Right atrium auricular region (tissue), 2 donors: Measurements from ENCODE around the gene SRI. TPM values are rescaled to one million over a fixed set of nuclear protein-coding genes. Genes with fewer than 3 reads are reported as not detected.

Experiments
- DNase-seq: peaks from one replicate; pipeline ENCODE4 v3.0.0-alpha.2; 2019; ENCODE audit warnings: low spot score
- H3K27ac ChIP-seq, 2 donors: fragments of 200-600 bp; sonication (generic); 1 replicate in 1 of 2; 2 replicates in 1 of 2; pipeline ENCODE4 v1.5.1; 2016 to 2019
- H3K27me3 ChIP-seq, 2 donors: fragments of 200-600 bp; sonication (generic); one replicate each; pipeline versions ENCODE4 v1.5.1 to v1.6.0; 2017 to 2019
- H3K36me3 ChIP-seq: fragments of 200-600 bp; sonication (generic); one replicate; pipeline ENCODE4 v1.5.1; 2016
- H3K4me1 ChIP-seq, 2 donors: fragments of 200-600 bp; sonication (generic); one replicate each; pipeline versions ENCODE4 v1.5.1 to v1.6.0; 2017 to 2019
- H3K4me3 ChIP-seq, 2 donors: fragments of 200-600 bp; sonication (generic); 1 replicate in 1 of 2; 2 replicates in 1 of 2; pipeline ENCODE4 v1.5.1; 2017 to 2019; ENCODE audit warnings: mild to moderate bottlenecking in 1 of 2, moderate library complexity in 1 of 2
- H3K9me3 ChIP-seq, 2 donors: fragments of 200-600 bp; sonication (generic); one replicate each; pipeline ENCODE4 v1.5.1; 2019
- total RNA-seq, 2 donors: library from RNA; depleted of rRNA; stranded (reverse); fragments of >200 nt; gene quantifications; one replicate each; pipeline ENCODE4 v1.1.0, GENCODE V29; 2016
- TF ChIP-seq, protein P1 (sequence below), 2 donors: fragments of 200-600 bp; sonication (generic); IDR thresholded peaks; one replicate each; pipeline ENCODE4 v1.5.1; 2019; ENCODE audit warnings: antibody characterized with exemption in 2 of 2

Gene SRI
- total RNA-seq, 2 donors from 2014 or later = 42.5 to 63.4 TPM

DNA sequence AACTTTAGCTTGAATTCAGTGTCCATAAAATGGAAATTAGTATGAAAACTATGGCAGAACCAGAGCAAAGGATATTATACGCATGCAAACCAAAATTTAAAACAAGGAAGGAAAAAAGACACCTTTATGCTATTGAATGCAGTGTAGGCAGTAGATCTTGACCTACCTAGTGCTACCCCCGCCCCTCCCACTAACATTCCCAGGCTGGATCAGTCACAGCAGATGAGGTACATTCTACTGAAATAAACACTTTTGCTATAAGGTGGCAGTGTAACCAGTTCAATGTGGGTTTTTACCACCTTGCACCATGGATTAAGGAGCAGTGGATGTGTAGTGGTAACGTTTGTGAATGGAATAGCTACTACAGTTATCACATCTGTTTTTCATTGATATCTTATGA, 27.9 kb downstream of the SRI start:
- Histone ChIP-seq H3K36me3 (no peaks in the 10 kb centered on the region), H3K4me1 (no peaks in the 10 kb centered on the region), H3K4me3 (no peak overlapping the region), H3K27ac (no peak overlapping the region), H3K27me3 (no peaks in the 10 kb centered on the region), H3K9me3 (no peaks in the 10 kb centered on the region)
- TF ChIP-seq, protein P1, sequence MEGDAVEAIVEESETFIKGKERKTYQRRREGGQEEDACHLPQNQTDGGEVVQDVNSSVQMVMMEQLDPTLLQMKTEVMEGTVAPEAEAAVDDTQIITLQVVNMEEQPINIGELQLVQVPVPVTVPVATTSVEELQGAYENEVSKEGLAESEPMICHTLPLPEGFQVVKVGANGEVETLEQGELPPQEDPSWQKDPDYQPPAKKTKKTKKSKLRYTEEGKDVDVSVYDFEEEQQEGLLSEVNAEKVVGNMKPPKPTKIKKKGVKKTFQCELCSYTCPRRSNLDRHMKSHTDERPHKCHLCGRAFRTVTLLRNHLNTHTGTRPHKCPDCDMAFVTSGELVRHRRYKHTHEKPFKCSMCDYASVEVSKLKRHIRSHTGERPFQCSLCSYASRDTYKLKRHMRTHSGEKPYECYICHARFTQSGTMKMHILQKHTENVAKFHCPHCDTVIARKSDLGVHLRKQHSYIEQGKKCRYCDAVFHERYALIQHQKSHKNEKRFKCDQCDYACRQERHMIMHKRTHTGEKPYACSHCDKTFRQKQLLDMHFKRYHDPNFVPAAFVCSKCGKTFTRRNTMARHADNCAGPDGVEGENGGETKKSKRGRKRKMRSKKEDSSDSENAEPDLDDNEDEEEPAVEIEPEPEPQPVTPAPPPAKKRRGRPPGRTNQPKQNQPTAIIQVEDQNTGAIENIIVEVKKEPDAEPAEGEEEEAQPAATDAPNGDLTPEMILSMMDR (IDR thresholded peaks at IDR 0.05) = no peak
- no peak for DNase-seq

GRCh38 chr7:88185650-88186049, 34.2 kb downstream of the SRI start:
- H3K9me3 ChIP-seq = no peaks in the 10 kb centered on the region
- TF ChIP-seq, protein P1 (IDR thresholded peaks at IDR 0.05) = no peak
- H3K27me3 ChIP-seq = no peaks in the 10 kb centered on the region
- no peak for DNase-seq
- no peaks in the 10 kb centered on the region for H3K4me1 ChIP-seq
- no peaks in the 10 kb centered on the region for H3K36me3 ChIP-seq
- no peak overlapping the region for H3K4me3 ChIP-seq
- no peak overlapping the region for H3K27ac ChIP-seq

- H3K36me3 ChIP-seq = no peaks in the 10 kb centered on the region
- DNase-seq = no peak
- no peaks in the 10 kb centered on the region for H3K27me3 ChIP-seq
- H3K27ac ChIP-seq = no peak overlapping the region
- H3K9me3 ChIP-seq = no peaks in the 10 kb centered on the region
- H3K4me1 ChIP-seq = no peaks in the 10 kb centered on the region
- H3K4me3 ChIP-seq = no peak overlapping the region
- TF ChIP-seq, protein P1 (IDR thresholded peaks at IDR 0.05) = no peak
These were observed 35.0 kb downstream of the SRI start for GRCh38 chr7:88184848-88185304.

DNA sequence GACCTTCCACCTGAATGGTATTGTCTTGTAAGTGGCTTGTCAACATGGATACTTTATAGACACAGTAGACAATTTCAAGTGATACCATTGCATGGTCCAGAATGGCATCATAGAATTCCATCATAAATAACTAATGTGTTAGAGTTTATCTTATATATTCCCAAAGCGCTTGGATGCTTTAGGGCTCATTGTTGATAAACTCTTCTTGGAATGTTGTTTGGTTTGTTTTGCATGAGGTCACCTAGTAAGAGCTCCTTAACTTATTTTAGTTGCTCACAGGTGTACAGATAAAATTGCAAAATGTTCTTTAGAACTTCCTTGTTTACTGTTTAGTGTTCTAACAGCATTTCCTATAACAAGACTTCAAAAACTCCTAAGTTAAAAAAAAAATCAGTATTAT, 36.8 kb downstream of the SRI start:
- Histone ChIP-seq H3K27me3 (no peaks in the 10 kb centered on the region), H3K4me3 (no peak overlapping the region), H3K4me1 (no peaks in the 10 kb centered on the region), H3K27ac (no peak overlapping the region), H3K9me3 (no peaks in the 10 kb centered on the region), H3K36me3 (no peaks in the 10 kb centered on the region)
- TF ChIP-seq, protein P1 (IDR thresholded peaks at IDR 0.05) = no peak
- no peak for DNase-seq

DNA sequence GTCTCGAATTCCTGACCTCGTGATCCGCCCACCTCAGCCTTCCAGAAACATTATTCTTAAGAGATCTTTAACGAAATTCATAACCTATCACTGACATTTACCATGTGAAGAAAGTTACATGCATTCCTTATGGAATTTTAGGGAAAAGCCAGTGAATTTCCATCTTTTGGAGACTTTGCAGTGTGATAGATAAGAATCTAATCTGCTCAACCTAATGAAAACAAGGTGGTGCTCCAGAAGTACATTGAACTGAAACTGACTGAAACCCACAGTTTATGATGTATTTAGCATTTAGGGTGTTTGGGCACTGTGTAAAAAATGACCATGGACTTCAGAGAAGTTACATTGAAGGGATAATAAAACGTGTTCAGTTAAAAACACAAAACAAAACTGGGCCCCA, 43.6 kb downstream of the SRI start:
- no peaks in the 10 kb centered on the region for H3K4me1 ChIP-seq
- no peaks in the 10 kb centered on the region for H3K27me3 ChIP-seq
- H3K27ac ChIP-seq = no peak overlapping the region
- no peaks in the 10 kb centered on the region for H3K9me3 ChIP-seq
- no peak for DNase-seq
- no peaks in the 10 kb centered on the region for H3K36me3 ChIP-seq
- TF ChIP-seq, protein P1 (IDR thresholded peaks at IDR 0.05) = no peak
- H3K4me3 ChIP-seq = no peak overlapping the region

DNA sequence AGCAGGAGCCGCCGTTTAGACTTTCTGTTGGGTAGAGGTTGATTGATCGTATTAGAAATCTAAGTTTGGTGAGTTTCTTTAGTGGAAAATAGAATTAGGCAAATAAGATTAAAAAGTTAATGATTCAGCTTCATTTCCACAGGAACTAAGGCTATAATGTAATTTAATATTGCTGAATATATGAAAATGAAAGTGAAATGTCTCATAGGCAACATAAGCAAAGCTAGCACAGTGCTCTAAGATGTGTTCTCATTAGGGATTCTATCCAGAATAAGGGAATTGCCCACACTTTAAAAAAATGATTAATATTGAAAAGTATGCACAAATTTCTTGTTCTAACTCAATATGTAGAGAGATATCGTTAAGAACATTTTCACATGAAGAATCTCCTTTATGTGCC, 47.0 kb downstream of the SRI start:
- Histone ChIP-seq H3K27me3 (no peaks in the 10 kb centered on the region), H3K4me1 (no peaks in the 10 kb centered on the region), H3K4me3 (no peak overlapping the region), H3K36me3 (no peaks in the 10 kb centered on the region), H3K27ac (no peak overlapping the region), H3K9me3 (no peaks in the 10 kb centered on the region)
- TF ChIP-seq, protein P1 (IDR thresholded peaks at IDR 0.05) = no peak
- no peak for DNase-seq
